Measurements from ENCODE around the gene PLXNB2.

PLXNB2 gene

GRCh38 chr22:50225200-50225969 is 82.1 kb downstream of the PLXNB2 start:
- no peak for DNase-seq
